Measurements from ENCODE around the gene ADAMTS9. TPM values are rescaled to one million over a fixed set of nuclear protein-coding genes. Genes with fewer than 3 reads are reported as not detected.

ADAMTS9 gene
- total and polyA plus RNA-seq, 2 donors (not counting 1 experiment from before 2014, with no cell fraction given): not detected

DNA sequence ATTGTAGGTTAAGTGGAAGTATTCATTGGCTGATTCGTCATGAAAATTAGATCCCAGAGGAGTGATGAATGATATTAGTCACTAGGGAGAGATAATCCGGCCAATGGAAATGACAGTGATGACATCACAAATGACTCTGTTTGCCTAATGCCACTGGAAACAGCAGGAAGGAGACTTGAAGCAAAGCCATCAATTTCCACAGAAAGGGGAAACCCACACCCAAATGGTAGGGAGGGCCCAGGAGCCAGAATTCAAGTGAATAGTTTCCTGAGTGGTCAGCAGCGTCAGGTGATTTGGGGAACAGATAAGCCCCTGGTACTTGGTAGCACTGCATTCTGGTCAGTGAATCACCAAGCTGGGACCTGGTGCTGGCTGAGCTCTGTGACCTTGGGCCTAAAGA, 3.3 kb upstream of the ADAMTS9 start:
- 31% methylated on average over 3 of the region's 3 CpGs for WGBS (ENCODE audit: insufficient coverage)
- peaks cover 25% of the 10 kb centered on the region for H3K27me3 Mint-ChIP-seq
- ATAC-seq (ENCODE audit: low read depth): no peak

More for the DNA sequence above, 3.3 kb upstream of the ADAMTS9 start:
- DNase-seq: no peak
- Histone ChIP-seq H3K9me3 (ENCODE audit: control extremely low read depth in 1 of 3, control insufficient read depth in 2 of 3, insufficient read depth in 1 of 3, low read length in 2 of 3) (peaks cover 0 to 6% (median 0%) of the 10 kb centered on the region in 3 donors), H3K4me3 (ENCODE audit: control extremely low read depth in 1 of 5, extremely low read depth in 1 of 5, insufficient read depth in 1 of 5, low read depth in 2 of 5, low read length in 4 of 5) (no peak overlapping the region), H3K4me2 (replicated peaks; ENCODE audit: low read depth, low read length, poor library complexity, severe bottlenecking) (no peak overlapping the region), H3K36me3 (replicated peaks in 1 of 2; ENCODE audit: control extremely low read depth in 1 of 2, control insufficient read depth in 1 of 2, extremely low read depth in 1 of 2, insufficient read depth in 2 of 2, low read length in 1 of 2) (no peaks in the 10 kb centered on the region), H3K4me1 (ENCODE audit: control insufficient read depth in 2 of 2, insufficient read depth in 2 of 2, low read length in 2 of 2) (peaks cover 0 to 3% of the 10 kb centered on the region in 2 donors), H4K20me1 (ENCODE audit: control insufficient read depth, insufficient read depth, low read length, poor library complexity, severe bottlenecking) (no peaks in the 10 kb centered on the region), H2AFZ (ENCODE audit: insufficient read depth, low read depth, low read length, poor library complexity, severe bottlenecking) (no peak overlapping the region), H3K27me3 (replicated peaks in 1 of 4; ENCODE audit: control extremely low read depth in 1 of 4, control insufficient read depth in 3 of 4, insufficient read depth in 4 of 4, low read length in 3 of 4) (peaks cover 0 to 27% (median 10%) of the 10 kb centered on the region in 4 experiments), H3K9ac (ENCODE audit: low read length) (no peak overlapping the region), H3K27ac (ENCODE audit: low read length in 2 of 2) (no peak overlapping the region), H3K79me2 (ENCODE audit: control insufficient read depth, insufficient read depth, low read length) (no peaks in the 10 kb centered on the region)
- POLR2A ChIA-PET: no interaction called here
- Mint-ChIP-seq H3K9me3 (ENCODE audit: insufficient read depth) (no peaks in the 10 kb centered on the region), H3K4me3 (no peak overlapping the region), H3K4me1 (peaks cover 5% of the 10 kb centered on the region), H3K27ac (no peak overlapping the region)
- intact Hi-C loops (cut with micrococcal nuclease): no loop called here
- no peak for TF ChIP-seq CTCF (IDR thresholded peaks at IDR 0.05)
- TF ChIP-seq EZH2 (IDR thresholded peaks at IDR 0.05; ENCODE audit: borderline replicate concordance, insufficient read depth, low read depth, low read length, poor library complexity, severe bottlenecking): no peak
- CTCF ChIA-PET: no interaction called here

Measured in B cell (primary cell).